Choroid plexus epithelial cell (primary cell): ENCODE measurements around the gene ALKBH1.

Source experiments
- DNase-seq: peaks from one replicate; pipeline ENCODE4 v3.0.0-alpha.2; 2010; ENCODE audit warnings: low read depth
- H3K4me3 ChIP-seq: 2 replicates; pipeline ENCODE4 v1.5.1; 2011; ENCODE audit warnings: low read depth, mild to moderate bottlenecking, control low read depth, low read length, moderate library complexity
- CTCF ChIP-seq: conservative IDR thresholded peaks from 2 replicates; pipeline ENCODE4 v1.5.1; 2011; ENCODE audit warnings: low read depth, mild to moderate bottlenecking, control low read depth, inconsistent platforms, low read length, moderate library complexity

Gene ALKBH1

DNA sequence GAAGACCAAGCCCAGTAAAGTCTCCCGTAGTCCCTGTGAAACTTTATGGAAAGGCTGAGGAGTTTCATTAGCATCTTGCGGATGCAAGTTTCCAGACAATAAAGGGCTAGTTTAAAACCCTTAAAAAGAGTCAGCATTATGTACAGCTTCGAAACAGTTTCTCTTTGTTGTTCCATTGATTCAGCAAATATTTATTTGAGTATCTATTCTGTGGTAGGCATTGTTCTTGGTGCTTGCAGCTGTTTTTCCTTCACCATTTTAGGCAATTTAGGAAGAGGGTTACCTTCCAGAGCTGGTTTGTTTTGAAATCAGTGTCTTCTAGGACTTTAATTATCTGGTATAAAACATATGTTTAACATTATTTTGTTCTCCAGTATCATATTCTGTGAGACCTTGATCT lies 1.6 kb upstream of the ALKBH1 start:
- no peak for DNase-seq
- TF ChIP-seq CTCF: no peak
- no peak overlapping the region for H3K4me3 ChIP-seq

DNA sequence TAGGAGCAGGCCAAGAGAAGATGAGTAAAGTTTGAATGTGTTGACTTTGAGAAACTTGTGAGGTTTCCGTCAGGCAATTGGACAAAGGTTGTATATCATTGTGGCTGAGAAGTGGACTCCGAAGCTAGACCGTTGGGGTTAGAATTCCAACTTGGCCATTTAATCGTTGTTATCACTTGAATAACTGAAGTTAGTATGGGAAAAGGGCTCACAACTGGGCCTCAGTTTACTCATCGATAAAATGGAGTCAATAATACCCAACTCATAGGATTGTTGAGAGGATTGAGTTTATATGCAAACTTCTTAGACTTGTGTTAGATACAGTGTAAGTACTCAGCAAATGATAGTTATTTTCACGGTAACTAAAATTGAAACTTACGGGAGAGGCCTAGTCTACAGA lies 926 bp upstream of the ALKBH1 start:
- DNase-seq: no peak
- no peak for TF ChIP-seq CTCF

DNA sequence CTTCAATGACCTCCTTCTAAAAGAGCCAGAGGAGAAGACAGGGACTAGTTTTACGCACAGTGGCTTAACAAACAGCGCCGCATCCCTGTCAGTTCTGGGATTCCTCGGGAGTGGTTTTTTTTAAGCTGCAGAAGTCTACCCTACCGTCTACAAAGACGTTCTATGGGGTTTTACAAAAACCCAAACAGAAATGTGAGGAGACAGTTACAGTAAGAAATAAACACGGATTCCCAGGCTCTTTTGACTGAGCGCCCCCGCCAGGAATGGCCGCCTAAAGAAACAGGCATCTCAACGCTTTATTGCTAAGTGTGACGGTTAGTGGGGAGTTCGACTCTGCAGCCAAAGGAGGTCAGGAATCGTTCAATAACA lies 484 bp downstream of the ALKBH1 start:
- peak; percentile 70 for DNase-seq
- H3K4me3 ChIP-seq: peak overlapping the region; percentile 93
- peak; percentile 68 for TF ChIP-seq CTCF

More for the DNA sequence above, 926 bp upstream of the ALKBH1 start:
- peak overlapping the region; percentile 93 for H3K4me3 ChIP-seq

GRCh38 chr14:77691259-77691658 lies 16.6 kb downstream of the ALKBH1 start:
- no peak overlapping the region for H3K4me3 ChIP-seq
- no peak for TF ChIP-seq CTCF
- peak; percentile 29 for DNase-seq

GRCh38 chr14:77682158-77682553 lies 25.7 kb downstream of the ALKBH1 start:
- TF ChIP-seq CTCF: no peak
- H3K4me3 ChIP-seq: no peak overlapping the region
- peak; percentile 64 for DNase-seq

DNA sequence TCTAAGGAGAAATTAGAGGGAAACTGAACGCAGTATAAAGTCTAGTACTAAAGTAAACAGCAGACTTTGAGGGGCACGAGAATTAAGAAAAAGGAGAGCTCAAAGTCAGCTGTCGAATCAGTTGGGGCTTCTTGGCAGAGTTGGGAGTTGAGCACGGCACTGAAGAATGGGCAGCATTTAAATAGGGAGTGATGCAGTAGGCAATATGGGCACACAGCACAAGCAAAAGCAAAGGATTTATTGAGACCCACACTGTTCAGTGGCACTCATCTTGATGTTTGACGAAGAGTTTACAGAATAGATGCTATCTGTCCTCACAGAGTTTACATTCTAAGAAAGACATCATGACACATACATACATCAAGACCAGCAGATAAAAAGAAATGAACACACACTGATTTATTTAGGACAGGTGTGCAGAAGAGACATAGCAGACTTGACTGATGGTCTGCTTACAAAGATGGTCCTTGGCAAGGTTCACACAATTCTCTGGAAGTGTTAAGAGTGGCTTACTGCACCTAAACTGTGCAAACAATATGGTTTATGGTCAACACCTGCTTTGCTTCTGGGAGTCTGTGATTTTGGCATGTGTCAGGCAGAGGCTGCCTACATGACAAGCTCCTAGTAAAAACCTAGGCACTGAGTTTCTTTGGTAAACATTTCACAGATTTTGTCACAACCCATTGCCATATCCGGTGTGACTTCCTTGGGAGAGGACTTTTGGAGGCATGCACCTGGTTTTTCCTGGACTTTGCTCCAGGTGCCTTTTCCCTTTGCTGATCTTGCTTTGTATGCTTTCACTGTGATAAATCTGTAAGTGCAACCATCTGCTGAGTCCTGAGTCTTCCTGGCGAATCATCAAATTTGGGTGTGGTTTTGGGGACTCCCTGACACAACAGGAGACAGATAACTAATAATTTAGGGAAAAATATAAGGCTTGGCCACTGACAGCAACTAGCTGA lies 26.3 kb downstream of the ALKBH1 start:
- H3K4me3 ChIP-seq: no peak overlapping the region
- TF ChIP-seq CTCF: no peak
- DNase-seq: peak; percentile 35

DNA sequence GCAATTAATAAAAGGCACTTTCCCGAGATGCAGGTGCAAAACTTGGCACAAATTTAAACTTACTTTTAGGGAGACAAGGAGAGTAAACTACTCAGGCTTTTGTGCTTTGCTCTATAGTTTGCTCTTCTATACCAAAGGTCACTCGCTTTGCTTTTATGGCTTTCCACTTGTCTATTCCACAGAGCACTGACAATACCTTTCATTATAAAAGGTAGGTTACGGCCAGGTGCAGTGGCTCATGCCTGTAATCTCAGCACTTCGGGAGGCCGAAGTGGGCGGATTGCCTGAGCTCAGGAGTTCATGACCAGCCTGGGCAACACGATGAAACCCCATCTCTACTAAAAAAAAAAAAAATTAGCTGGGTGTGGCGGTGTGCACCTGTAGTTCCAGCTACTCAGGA lies 32.9 kb downstream of the ALKBH1 start:
- TF ChIP-seq CTCF: no peak
- DNase-seq: no peak
- no peak overlapping the region for H3K4me3 ChIP-seq
